ENCODE results near the gene ERCC1.

DNA sequence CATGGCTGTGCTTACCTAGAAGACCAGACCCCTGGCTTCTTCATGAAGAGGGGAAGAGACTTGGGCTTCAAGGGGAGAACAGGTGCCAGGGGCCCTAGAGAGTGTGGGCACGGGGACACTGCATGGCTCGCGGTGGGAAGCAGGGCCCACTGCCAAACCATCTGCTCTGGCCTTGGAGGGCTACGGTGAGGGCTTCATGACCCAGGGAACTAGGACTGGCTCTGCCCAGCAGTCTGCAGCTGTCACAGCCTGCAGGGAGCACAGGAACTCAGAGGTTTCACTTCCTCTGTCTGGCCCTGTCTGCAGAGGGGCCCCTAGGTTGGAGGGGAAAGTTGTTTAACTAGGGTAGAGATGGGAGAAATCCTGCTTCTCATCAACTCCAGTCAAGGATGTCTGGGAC, 4.3 kb downstream of the ERCC1 start:
- TF ChIP-seq, protein P1, sequence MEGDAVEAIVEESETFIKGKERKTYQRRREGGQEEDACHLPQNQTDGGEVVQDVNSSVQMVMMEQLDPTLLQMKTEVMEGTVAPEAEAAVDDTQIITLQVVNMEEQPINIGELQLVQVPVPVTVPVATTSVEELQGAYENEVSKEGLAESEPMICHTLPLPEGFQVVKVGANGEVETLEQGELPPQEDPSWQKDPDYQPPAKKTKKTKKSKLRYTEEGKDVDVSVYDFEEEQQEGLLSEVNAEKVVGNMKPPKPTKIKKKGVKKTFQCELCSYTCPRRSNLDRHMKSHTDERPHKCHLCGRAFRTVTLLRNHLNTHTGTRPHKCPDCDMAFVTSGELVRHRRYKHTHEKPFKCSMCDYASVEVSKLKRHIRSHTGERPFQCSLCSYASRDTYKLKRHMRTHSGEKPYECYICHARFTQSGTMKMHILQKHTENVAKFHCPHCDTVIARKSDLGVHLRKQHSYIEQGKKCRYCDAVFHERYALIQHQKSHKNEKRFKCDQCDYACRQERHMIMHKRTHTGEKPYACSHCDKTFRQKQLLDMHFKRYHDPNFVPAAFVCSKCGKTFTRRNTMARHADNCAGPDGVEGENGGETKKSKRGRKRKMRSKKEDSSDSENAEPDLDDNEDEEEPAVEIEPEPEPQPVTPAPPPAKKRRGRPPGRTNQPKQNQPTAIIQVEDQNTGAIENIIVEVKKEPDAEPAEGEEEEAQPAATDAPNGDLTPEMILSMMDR (IDR thresholded peaks at IDR 0.05; ENCODE audit: poor library complexity, severe bottlenecking): no peak
- TF ChIP-seq MXI1 (conservative IDR thresholded peaks at IDR 0.05; ENCODE audit: poor library complexity, severe bottlenecking): no peak
- no peak for TF ChIP-seq TAF1 (IDR thresholded peaks at IDR 0.05; ENCODE audit: low read depth)
- no peak for TF ChIP-seq EZH2 (IDR thresholded peaks at IDR 0.05; ENCODE audit: borderline replicate concordance, insufficient read depth, low read length, poor library complexity, severe bottlenecking)
- no peak for TF ChIP-seq EP300 (conservative IDR thresholded peaks at IDR 0.05; ENCODE audit: poor library complexity, severe bottlenecking)
- no peak for TF ChIP-seq POLR2AphosphoS5 (IDR thresholded peaks at IDR 0.05)
- TF ChIP-seq, protein P2, sequence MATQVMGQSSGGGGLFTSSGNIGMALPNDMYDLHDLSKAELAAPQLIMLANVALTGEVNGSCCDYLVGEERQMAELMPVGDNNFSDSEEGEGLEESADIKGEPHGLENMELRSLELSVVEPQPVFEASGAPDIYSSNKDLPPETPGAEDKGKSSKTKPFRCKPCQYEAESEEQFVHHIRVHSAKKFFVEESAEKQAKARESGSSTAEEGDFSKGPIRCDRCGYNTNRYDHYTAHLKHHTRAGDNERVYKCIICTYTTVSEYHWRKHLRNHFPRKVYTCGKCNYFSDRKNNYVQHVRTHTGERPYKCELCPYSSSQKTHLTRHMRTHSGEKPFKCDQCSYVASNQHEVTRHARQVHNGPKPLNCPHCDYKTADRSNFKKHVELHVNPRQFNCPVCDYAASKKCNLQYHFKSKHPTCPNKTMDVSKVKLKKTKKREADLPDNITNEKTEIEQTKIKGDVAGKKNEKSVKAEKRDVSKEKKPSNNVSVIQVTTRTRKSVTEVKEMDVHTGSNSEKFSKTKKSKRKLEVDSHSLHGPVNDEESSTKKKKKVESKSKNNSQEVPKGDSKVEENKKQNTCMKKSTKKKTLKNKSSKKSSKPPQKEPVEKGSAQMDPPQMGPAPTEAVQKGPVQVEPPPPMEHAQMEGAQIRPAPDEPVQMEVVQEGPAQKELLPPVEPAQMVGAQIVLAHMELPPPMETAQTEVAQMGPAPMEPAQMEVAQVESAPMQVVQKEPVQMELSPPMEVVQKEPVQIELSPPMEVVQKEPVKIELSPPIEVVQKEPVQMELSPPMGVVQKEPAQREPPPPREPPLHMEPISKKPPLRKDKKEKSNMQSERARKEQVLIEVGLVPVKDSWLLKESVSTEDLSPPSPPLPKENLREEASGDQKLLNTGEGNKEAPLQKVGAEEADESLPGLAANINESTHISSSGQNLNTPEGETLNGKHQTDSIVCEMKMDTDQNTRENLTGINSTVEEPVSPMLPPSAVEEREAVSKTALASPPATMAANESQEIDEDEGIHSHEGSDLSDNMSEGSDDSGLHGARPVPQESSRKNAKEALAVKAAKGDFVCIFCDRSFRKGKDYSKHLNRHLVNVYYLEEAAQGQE (IDR thresholded peaks at IDR 0.05; ENCODE audit: borderline replicate concordance): no peak
- no peak for TF ChIP-seq RAD21 (conservative IDR thresholded peaks at IDR 0.05)
- TF ChIP-seq SMC3 (conservative IDR thresholded peaks at IDR 0.05; ENCODE audit: poor library complexity): no peak

Measured in neural cell (in vitro differentiated cells).